ENCODE measurements around the gene UXS1. TPM values are rescaled to one million over a fixed set of nuclear protein-coding genes. Genes with fewer than 3 reads are reported as not detected.
A peak's percentile ranks its signal among the peaks of the same experiment; 100 is the strongest.

The UXS1 gene
- total RNA-seq, 1 experiment from 2014 or later: 46.3 TPM

DNA sequence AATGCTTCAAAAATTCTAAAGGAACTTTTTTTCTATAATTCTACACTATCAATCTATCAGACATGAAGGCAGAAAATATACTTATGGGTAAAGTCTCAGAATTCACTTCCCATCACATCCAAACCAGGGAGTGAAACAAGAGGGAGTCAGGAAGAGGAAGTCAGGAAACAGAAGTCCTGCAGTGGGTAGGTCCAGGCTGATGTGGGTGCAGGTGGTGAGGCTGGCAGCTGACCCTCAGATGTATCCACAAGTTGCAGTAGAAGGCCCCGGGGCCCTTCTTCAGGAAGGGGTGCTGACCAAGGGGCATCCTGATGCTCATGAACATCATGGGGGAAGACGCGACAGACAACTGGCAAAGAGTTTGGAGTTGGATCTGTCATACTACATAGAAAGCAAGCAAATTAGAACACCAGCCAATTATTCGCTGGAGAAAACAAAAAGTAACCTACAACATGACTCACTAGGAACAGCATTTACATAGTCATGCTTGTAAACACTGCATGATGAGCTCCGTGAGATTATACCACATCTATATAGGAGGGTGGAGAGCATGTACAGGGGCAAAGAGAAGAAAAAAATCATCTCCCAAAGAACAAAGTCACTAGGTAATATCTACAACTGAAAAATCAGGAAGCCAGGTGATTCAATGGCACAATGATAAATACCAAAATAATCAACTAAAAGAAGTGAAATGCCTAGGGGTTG, 4.2 kb downstream of the UXS1 start:
- DNase-seq: no peak
- Mint-ChIP-seq H3K4me3 (no peak overlapping the region), H3K27ac (peak overlapping the region in 2 of 3 experiments; percentile 65 to 92; a peak in 3 of 7 replicates), H3K9me3 (no peaks in the 10 kb centered on the region; a peak in 2 of 5 replicates), H3K36me3 (ENCODE audit: insufficient read depth in 1 of 3, low read depth in 3 of 3) (peaks cover 1 to 10% (median 3%) of the 10 kb centered on the region in 3 experiments; a peak in 4 of 7 replicates), H3K27me3 (ENCODE audit: low read depth) (no peaks in the 10 kb centered on the region), H3K4me1 (peaks cover 45 to 46% of the 10 kb centered on the region in 2 experiments)
- H2BK12ac ChIP-seq (ENCODE audit: insufficient read length, low read depth, low read length): no peak overlapping the region
- peaks cover 43% of the 10 kb centered on the region; the same call in 1 of the 2 replicates for H3K79me2 ChIP-seq (ENCODE audit: insufficient read depth, low read length)
- no peak overlapping the region for H3K56ac ChIP-seq (ENCODE audit: insufficient read length, low read depth, low read length)
- H2AFZ ChIP-seq (ENCODE audit: low read length): no peak overlapping the region
- H3K4me2 ChIP-seq (ENCODE audit: insufficient read depth, insufficient read length, low read length): no peak overlapping the region
- H3K14ac ChIP-seq (ENCODE audit: insufficient read depth, low read length): no peak overlapping the region; the same call in 1 of the 2 replicates
- H3K23me2 ChIP-seq (ENCODE audit: insufficient read length, low read depth, low read length, poor library complexity, severe bottlenecking): peaks cover 9% of the 10 kb centered on the region
- TF ChIP-seq, protein P1, sequence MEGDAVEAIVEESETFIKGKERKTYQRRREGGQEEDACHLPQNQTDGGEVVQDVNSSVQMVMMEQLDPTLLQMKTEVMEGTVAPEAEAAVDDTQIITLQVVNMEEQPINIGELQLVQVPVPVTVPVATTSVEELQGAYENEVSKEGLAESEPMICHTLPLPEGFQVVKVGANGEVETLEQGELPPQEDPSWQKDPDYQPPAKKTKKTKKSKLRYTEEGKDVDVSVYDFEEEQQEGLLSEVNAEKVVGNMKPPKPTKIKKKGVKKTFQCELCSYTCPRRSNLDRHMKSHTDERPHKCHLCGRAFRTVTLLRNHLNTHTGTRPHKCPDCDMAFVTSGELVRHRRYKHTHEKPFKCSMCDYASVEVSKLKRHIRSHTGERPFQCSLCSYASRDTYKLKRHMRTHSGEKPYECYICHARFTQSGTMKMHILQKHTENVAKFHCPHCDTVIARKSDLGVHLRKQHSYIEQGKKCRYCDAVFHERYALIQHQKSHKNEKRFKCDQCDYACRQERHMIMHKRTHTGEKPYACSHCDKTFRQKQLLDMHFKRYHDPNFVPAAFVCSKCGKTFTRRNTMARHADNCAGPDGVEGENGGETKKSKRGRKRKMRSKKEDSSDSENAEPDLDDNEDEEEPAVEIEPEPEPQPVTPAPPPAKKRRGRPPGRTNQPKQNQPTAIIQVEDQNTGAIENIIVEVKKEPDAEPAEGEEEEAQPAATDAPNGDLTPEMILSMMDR (conservative IDR thresholded peaks at IDR 0.05): no peak
- peaks cover 7% of the 10 kb centered on the region; the same call in 1 of the 2 replicates for H3K4me1 ChIP-seq (ENCODE audit: insufficient read depth, low read length)
- H2AK5ac ChIP-seq (ENCODE audit: insufficient read length, low read length): no peak overlapping the region
- H2BK120ac ChIP-seq (ENCODE audit: low read depth, low read length, poor library complexity, severe bottlenecking): no peak overlapping the region
- no peak overlapping the region for H4K5ac ChIP-seq (ENCODE audit: insufficient read length, low read depth, low read length)
- H2BK15ac ChIP-seq (ENCODE audit: low read depth, low read length): no peak overlapping the region
- peaks cover 10% of the 10 kb centered on the region for H3K79me1 ChIP-seq (ENCODE audit: insufficient read depth, low read depth, low read length, poor library complexity, severe bottlenecking)
- H3K9me3 ChIP-seq (ENCODE audit: control insufficient read depth, low read depth, low read length): no peaks in the 10 kb centered on the region
- H3K4ac ChIP-seq (ENCODE audit: low read depth, low read length): no peak overlapping the region
- no peak overlapping the region for H3T11ph ChIP-seq (ENCODE audit: low read length)
- no CpG with 5 or more reads among the region's 5 CpGs for WGBS (ENCODE audit: extremely low coverage, insufficient read length, low lambda C conversion rate)
- H4K8ac ChIP-seq (replicated peaks; ENCODE audit: insufficient read length, low read depth, low read length): no peak overlapping the region
- H4K20me1 ChIP-seq (ENCODE audit: control insufficient read depth, insufficient read depth, insufficient read length): peaks cover 4% of the 10 kb centered on the region
- no peak overlapping the region for H4K91ac ChIP-seq (ENCODE audit: insufficient read length, low read depth, low read length)
- no peak overlapping the region for H3K9ac ChIP-seq (ENCODE audit: extremely low read depth, insufficient read length, low read length)
- no peak overlapping the region for H2BK20ac ChIP-seq (ENCODE audit: low read depth, low read length, poor library complexity, severe bottlenecking)
- H3K27me3 ChIP-seq (ENCODE audit: insufficient read depth, low read length): no peaks in the 10 kb centered on the region
- no peak overlapping the region for H3K23ac ChIP-seq (ENCODE audit: insufficient read length, low read depth, low read length)
- no peak overlapping the region for H3K18ac ChIP-seq (ENCODE audit: insufficient read length, low read depth, low read length)
- no peak overlapping the region for H2BK5ac ChIP-seq (ENCODE audit: insufficient read length, low read length)
- no peak overlapping the region for H3K27ac ChIP-seq (ENCODE audit: insufficient read length, low read depth, low read length)
